Small intestine (tissue), 7 donors: ENCODE measurements around the gene APOBEC3C. TPM values are rescaled to one million over a fixed set of nuclear protein-coding genes. Genes with fewer than 3 reads are reported as not detected.
"Not testable (repeated sequence)": the region's sequence is repeated elsewhere in the genome, so short reads cannot be mapped to it uniquely, and the experiment has no call there.

Source experiments
- DNase-seq, 2 donors: peaks; one replicate each; pipeline versions ENCODE4 v3.0.0 to v3.0.0-alpha.2; 2013
- FAIRE-seq: peaks from 2 replicates; lab custom pipeline; 2012; peaks lifted over from hg19 to GRCh38; lab: Jason Lieb, UNC
- H3K27ac ChIP-seq, 3 donors: one replicate each; pipeline ENCODE4 v1.5.1; 2013; ENCODE audit warnings: low read length in 2 of 3, mild to moderate bottlenecking in 2 of 3, control low read depth in 1 of 3, inconsistent platforms in 1 of 3, low read depth in 1 of 3, moderate library complexity in 1 of 3
- H3K27me3 ChIP-seq, 3 donors: one replicate each; pipeline ENCODE4 v1.6.1; 2013; ENCODE audit warnings: low read length in 3 of 3, inconsistent platforms in 1 of 3; ENCODE audit not compliant: control insufficient read depth in 3 of 3, insufficient read depth in 3 of 3
- H3K36me3 ChIP-seq, 3 donors: one replicate each; pipeline ENCODE4 v1.6.1; 2013; ENCODE audit warnings: low read length in 3 of 3, inconsistent platforms in 1 of 3, low read depth in 1 of 3, mild to moderate bottlenecking in 1 of 3, moderate library complexity in 1 of 3; ENCODE audit not compliant: control insufficient read depth in 3 of 3, insufficient read depth in 2 of 3
- H3K4me1 ChIP-seq, 3 donors: one replicate each; pipeline ENCODE4 v1.6.1; 2013; ENCODE audit warnings: low read length in 2 of 3, inconsistent platforms in 1 of 3, low read depth in 1 of 3, mild to moderate bottlenecking in 1 of 3, moderate library complexity in 1 of 3; ENCODE audit not compliant: control insufficient read depth in 3 of 3, insufficient read depth in 2 of 3
- H3K4me3 ChIP-seq, 3 donors: one replicate each; pipeline ENCODE4 v1.5.1; 2013; ENCODE audit warnings: low read length in 3 of 3, control low read depth in 1 of 3, inconsistent platforms in 1 of 3, low read depth in 1 of 3, mild to moderate bottlenecking in 1 of 3, moderate library complexity in 1 of 3
- H3K9me3 ChIP-seq, 2 donors: one replicate each; pipeline ENCODE4 v1.6.1; 2013; ENCODE audit warnings: low read depth in 1 of 2, low read length in 1 of 2; ENCODE audit not compliant: control insufficient read depth in 2 of 2, insufficient read depth in 1 of 2
- WGBS, 3 donors: extraction: QIAGEN DNeasy Blood & Tissue Kit; methylation state at CpG; one replicate each; pipeline ENCODE4 v1.1.7; 2013; 5-methylcytosine and 5-hydroxymethylcytosine counted together
- polyA plus RNA-seq, 4 donors: library from polyadenylated mRNA; stranded (reverse) in 3 of 4; unstranded in 1 of 4; fragments of 200-250 nt in 3 of 4; fragments of 120-200 nt in 1 of 4; gene quantifications; one replicate each; pipeline versions ENCODE4 v1.2.1 to v1.2.3, GENCODE V29; 2013
- donor health status: healthy with polysubstance abuse.
- donor health status: control.
- donor health status: control.
- donor health status: Bipolar disorder and iron deficiency.
- donor health status: healthy.

APOBEC3C gene
- polyA plus RNA-seq, 4 donors, result 2.2 to 16.3 (median 11.2) TPM

- 87 to 90% (median 88%) methylated on average over 7 of the region's 7 CpGs for WGBS, 3 donors
- no peak for DNase-seq
- no peak for FAIRE-seq
Measured at GRCh38 chr22:38974826-38975175, 39.3 kb upstream of the APOBEC3C start.

GRCh38 chr22:38977289-38977688 is 36.8 kb upstream of the APOBEC3C start:
- WGBS, 3 donors, result 83 to 97% (median 89%) methylated on average over 4 of the region's 4 CpGs
- not testable (repeated sequence) for H3K36me3 ChIP-seq, H3K4me3 ChIP-seq, H3K27ac ChIP-seq, H3K9me3 ChIP-seq, H3K4me1 ChIP-seq, H3K27me3 ChIP-seq, DNase-seq, FAIRE-seq

More at GRCh38 chr22:38974826-38975175, 39.3 kb upstream of the APOBEC3C start:
- H3K4me1 ChIP-seq, result no peaks in the 10 kb centered on the region
- peaks cover 0 to 3% of the 10 kb centered on the region in 2 donors for H3K9me3 ChIP-seq
- H3K36me3 ChIP-seq, result no peaks in the 10 kb centered on the region
- H3K4me3 ChIP-seq, result no peak overlapping the region
- no peak overlapping the region for H3K27ac ChIP-seq
- no peaks in the 10 kb centered on the region for H3K27me3 ChIP-seq

GRCh38 chr22:38980587-38980986 is 33.5 kb upstream of the APOBEC3C start:
- 27 to 66% (median 41%) methylated on average over 10 of the region's 10 CpGs for WGBS, 3 donors
- DNase-seq, result peak in 1 of 2 donors; percentile 36
- not testable (repeated sequence) for H3K27me3 ChIP-seq, H3K9me3 ChIP-seq, H3K27ac ChIP-seq, H3K36me3 ChIP-seq, FAIRE-seq, H3K4me3 ChIP-seq, H3K4me1 ChIP-seq

- FAIRE-seq, result no peak
- 12 to 24% (median 24%) methylated on average over 27 of the region's 27 CpGs for WGBS, 3 donors
- peak overlapping the region; percentile 72 to 83 (median 81) for H3K27ac ChIP-seq
Measured at GRCh38 chr22:38981005-38981991, 32.8 kb upstream of the APOBEC3C start.

GRCh38 chr22:38981992-38982927 is 31.8 kb upstream of the APOBEC3C start, which contains the start of gene APOBEC3B:
APOBEC3B (plus strand) TSS chr22:38982347; CDS start chr22:38982454, 107 bp downstream.
- Histone ChIP-seq H3K4me1 (peaks cover 0 to 8% (median 6%) of the 10 kb centered on the region in 3 donors), H3K27ac (peak within 1 kb of the TSS; percentile 72 to 83 (median 81)), H3K36me3 (no peaks in the 10 kb centered on the region), H3K4me3 (peak within 1 kb of the TSS in 2 of 3 donors; percentile 34 to 36), H3K9me3 (no peaks in the 10 kb centered on the region), H3K27me3 (no peaks in the 10 kb centered on the region)
- DNase-seq (peak; percentile 87 to 97), FAIRE-seq (no peak)
- WGBS, 3 donors, result 10 to 12% (median 11%) methylated on average over 12 to 16 of the region's 16 CpGs

More at GRCh38 chr22:38981005-38981991, 32.8 kb upstream of the APOBEC3C start:
- DNase-seq, result peak; percentile 36 to 41
- Histone ChIP-seq H3K9me3 (no peaks in the 10 kb centered on the region), H3K36me3 (no peaks in the 10 kb centered on the region), H3K4me3 (peak overlapping the region in 2 of 3 donors; percentile 34 to 36), H3K27me3 (no peaks in the 10 kb centered on the region), H3K4me1 (peaks cover 0 to 8% (median 6%) of the 10 kb centered on the region in 3 donors)

- Histone ChIP-seq H3K4me3 (no peak overlapping the region), H3K27me3 (no peaks in the 10 kb centered on the region), H3K4me1 (peaks cover 0 to 8% (median 6%) of the 10 kb centered on the region in 3 donors), H3K36me3 (no peaks in the 10 kb centered on the region), H3K9me3 (no peaks in the 10 kb centered on the region), H3K27ac (peak overlapping the region in 1 of 3 donors; percentile 40)
- FAIRE-seq (no peak), DNase-seq (no peak)
- WGBS, 3 donors, result 89 to 100% (median 98%) methylated on average over 2 of the region's 2 CpGs
Measured at GRCh38 chr22:38984224-38984623, 29.8 kb upstream of the APOBEC3C start.

- H3K36me3 ChIP-seq, H3K27me3 ChIP-seq, H3K4me3 ChIP-seq, H3K4me1 ChIP-seq, H3K9me3 ChIP-seq: not testable (repeated sequence)
- FAIRE-seq (peak; percentile 67), DNase-seq (peak; percentile 37 to 80)
- WGBS, 3 donors, result 12 to 55% (median 23%) methylated on average over 8 to 9 of the region's 9 CpGs
- peak overlapping the region in 2 of 3 donors; percentile 40 to 85 for H3K27ac ChIP-seq
Measured at GRCh38 chr22:38984784-38985757, 29.0 kb upstream of the APOBEC3C start.
